Measurements from ENCODE around the gene SUPT20H.

SUPT20H gene

DNA sequence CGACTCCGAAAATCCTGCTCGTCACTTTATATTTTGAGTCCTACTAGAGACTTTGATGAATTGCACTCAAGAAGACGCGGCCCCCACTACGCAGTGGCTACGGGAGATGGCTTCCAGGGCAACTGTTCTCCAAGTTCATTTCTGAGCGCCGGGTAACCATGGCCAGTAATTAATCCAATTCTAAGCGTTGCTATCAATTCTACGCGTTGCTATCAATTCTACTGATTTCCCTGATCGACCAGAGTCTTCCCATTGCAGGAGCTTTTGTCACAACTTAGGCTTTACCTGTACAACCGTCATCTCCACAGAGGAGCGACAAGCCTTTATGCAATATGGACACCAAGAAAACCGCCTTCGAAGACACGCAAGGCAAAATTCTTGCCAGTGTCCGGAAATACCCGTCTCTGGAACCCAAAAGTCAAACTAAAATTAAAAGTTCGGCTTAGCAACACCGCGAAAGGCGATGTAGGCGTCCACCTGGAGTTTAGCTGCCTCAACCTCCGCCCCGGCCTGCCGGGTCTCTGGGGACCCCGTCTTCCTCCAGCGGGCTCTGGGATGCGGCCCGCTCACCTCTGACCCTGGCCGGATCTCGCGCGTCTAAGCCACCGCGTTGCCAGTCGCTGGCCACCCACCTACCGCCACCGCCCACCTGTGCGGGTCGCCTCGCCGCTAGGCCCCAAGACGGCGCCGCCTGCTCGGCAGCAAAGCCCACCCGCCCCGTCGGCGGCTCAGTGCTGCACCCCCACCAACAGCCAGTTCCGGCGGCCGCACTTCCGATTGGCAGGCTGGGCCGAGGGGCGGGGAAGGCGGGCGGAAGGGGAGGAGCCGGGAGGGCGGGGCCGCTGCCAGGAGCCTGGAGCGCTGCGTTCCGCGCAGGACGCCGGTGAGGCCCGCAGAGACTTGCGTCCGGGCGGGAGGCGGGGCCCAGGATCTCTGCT lies at the start of gene SUPT20H:
SUPT20H (minus strand) TSS at position 779 of the 938 bp plus-strand sequence. CDS start 8,198 bp downstream, outside the sequence.
- peak; percentile 75 for DNase-seq

DNA sequence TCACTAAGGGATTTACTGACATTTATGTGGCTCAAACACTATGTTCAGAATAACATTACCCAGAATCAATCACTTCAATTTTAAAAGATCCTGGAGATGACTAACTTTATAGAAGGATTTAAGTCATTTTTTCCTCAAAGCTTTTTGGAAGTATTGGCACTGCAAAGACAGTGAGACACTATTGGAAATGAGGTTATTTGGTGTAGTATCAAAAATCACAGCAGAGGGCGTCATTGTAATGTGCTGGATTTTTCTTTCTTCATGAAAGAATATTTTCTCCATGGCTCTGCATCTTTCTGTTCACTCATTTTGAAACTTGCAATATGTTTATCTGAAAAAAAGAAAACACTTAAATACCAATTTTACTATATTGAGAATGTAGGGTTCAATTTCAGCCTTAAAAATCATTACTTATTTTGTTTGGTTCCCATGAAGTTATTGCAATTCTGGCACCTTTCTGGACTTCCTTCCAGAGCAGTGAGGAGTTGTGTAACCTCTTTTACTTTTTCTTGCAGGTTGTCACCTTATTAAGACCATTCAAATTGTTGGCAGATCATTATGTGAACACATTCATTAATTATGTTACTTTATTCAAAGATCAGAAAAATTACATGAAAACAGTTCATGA lies 49.7 kb upstream of the SUPT20H start:
- DNase-seq = no peak

DNA sequence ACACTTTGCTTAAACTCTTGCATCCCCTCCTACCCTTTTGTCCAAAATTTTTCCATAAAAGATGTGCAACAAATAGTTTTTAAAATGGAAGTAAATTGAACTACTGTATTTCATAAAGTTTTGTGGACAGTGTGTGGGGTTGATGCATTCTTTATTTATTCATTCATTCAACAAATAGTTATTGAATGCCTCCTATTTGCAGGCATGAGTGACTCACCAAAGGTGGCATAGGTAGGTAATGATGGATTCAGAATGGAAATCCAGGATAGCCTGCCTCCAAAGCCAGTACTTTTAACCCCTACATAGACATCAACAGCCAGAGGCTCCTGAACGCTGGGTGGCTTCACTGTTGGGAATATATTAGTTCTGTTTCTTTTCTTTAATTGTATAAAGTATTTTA lies 48.4 kb upstream of the SUPT20H start:
- no peak for DNase-seq

DNA sequence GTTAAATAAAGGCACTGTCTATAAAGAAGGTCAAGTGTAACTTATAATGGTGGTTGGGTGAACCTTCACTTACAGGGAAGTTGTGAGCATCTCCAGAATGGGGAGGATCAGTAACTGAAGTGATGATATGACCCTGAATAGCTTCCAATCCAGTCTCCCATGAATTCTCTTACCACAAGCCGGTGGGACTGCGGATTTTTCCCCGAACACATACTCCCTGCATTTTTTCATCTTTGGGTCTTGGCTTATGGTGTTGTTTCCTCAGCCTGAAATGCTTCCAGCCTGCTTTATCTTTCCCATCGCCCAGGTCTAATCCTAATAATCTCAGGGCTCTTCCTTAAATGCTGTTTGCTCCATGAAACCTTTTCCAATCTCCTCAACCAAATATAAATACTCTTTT lies 48.0 kb upstream of the SUPT20H start:
- DNase-seq = no peak

DNA sequence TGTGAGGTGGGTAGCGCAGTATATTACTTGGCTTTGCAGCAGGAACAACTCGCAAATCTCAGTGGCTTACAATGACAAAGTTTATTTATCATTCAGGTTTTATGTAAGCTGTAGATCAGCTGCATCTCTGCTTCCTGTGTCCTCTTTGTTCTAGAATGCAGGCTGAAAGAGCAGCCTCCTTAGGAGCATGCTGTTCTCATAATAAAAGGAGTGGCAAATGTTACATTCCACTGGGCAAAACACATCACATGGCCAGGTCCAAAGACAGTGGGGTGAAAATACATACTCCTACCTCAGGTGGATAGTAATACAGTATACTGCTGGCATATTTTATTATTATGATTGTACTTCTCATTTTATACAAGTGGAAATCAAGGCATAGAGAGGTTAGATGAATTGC lies 47.2 kb upstream of the SUPT20H start:
- no peak for DNase-seq

DNA sequence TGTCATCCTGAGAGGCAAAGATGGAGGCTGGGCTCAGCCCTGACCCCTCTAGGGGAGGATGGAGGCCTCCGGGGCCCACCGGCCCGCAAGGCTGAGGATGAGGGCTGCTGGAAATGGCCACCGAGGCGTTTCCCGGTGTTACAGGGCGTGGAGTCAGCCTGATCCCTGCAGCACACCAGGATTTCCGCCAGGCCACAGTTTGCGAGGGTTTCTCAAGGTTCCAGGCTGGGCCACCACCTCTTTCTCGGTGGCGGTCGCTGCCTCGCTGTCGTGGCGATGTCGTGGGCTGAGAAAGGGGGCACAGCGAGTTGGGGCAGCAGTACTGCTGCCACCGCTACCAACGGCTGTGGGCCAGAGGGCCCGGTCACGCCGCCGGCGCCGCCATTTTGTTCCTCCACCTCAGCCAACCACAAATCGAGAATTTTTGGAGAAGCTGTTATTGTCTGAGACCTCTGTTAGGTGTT lies 45.8 kb upstream of the SUPT20H start, which contains the start of gene CSNK1A1L:
CSNK1A1L (minus strand) TSS at position 414 of the 464 bp plus-strand sequence; CDS start at position 6, 408 bp downstream.
- DNase-seq = no peak

DNA sequence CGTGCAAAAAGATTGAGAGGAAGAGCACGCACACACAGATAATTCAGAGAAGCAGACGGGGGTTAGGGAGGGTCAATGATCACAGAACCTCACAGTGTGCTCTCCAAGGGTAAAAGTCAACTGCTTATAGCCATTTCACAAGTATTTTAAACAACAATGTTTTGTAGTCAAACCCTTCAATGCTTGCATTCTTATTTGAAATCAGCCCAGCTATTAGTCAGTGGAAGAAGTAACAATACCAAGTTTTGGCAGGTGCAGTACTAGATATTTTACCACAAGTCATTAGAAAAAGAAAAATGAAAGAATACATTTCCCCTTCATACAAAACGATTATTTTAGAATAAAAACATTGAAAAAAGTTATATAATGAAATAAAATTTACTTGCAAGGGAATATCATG lies 43.4 kb upstream of the SUPT20H start:
- DNase-seq = no peak

DNA sequence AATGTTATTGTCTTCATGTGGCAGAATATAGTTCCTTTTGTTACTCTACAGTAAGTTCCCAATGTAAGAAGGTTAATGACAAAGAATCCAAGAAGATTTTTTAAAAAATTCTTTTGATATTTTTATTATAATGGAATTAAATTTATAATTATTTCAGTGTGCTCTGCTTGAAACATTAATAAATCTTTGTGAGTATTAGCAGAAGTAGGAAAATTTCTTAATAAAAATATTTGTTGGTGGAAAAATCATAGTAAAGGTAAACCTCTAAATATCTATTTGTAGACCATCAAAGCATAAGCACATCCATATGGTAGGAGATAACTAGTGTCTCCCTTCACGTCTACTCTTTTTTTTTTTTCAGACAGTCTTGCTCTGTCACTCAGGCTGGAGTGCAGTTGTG lies 41.7 kb upstream of the SUPT20H start:
- no peak for DNase-seq

DNA sequence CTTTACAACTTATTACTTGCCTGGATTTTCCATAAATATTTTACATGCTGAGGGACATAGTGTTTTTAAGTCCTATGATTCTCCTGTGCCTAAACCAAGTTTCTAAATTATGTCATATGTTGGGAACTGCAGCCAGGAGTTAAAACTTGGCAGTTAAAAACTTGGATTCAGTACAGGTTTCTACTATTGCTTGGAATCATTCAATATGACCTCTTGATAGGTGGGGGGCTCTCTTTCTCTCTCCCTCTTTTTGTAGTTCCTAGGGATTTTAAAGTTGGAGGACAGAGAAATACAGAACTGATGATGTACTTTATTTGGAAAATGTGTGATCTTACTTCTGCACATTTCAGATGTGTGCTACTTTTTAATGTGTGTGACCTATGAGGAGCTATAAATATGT lies 41.2 kb upstream of the SUPT20H start:
- no peak for DNase-seq

DNA sequence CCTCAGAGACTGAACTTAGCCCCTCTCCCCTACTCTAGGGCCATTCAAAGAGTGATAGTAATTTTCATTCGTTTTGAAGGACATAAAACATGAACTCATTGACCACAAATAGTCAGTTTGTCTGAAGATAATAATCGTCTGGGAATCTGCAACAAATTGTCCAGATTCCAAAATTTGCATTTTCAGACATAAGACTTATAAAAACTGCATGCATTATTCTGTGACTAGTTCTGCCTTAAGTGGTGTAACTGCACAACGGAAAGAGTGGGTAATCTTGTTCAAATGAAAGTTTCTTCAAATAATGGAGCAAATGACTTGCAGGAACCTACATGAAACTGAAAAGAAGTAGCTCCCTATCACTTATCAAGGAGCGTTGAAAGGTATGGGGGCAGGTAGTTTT lies 37.6 kb upstream of the SUPT20H start:
- no peak for DNase-seq

DNA sequence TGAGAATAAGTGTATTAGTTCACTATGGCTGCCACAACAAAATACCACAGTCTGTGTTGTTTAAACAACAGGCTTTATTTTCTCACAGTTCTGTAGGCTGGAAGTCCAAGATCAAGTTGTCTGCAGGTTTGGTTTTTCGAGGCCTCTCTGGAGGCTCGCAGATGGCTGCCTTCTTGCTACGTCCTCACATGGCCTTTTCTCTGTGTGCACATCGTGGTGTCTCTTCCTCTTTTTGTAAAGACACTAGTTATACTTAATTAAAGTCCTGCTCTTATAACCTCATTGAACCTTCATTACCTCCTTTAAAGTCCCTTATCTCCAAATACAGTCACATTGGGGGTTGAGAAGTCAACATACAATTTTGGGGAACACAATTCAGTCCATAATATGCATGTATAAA lies 35.4 kb upstream of the SUPT20H start:
- no peak for DNase-seq

DNA sequence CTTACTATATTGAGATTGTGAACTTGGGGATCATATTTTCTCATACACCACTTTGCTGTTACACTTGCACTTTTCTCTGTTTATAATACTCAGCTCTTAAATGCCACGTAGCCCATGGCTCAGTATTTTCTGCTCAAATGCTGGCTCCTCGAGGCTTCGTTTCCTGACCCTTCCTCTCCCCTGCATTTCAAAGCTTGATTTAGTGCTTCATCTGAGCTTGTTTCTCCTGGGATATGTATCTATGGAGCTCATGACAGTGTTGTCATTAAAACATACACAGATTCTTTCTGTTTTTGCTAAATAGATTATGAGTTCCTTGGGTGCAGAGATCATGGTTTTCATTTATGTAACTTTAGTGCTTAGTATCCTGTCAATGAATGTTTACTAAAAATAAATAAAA lies 34.6 kb upstream of the SUPT20H start:
- DNase-seq = no peak

DNA sequence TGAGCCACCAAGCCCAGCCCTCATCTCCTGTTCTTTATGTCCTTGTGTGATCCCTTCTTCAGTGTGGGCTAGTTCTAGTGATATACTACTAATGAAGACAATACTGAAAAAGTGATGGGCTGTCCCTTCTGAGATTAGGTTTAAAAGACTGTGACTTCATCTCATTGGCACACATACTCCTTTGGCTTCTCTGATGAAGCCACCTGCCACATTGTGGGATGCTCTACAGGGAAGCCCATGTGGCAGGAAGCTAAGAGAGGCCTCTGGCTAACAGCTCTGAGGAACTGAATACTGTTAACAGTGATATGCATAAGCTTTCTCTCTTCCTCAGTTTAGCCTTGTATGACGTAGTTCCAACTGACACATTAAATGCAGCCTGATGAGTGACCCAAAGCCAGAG lies 32.3 kb upstream of the SUPT20H start:
- no peak for DNase-seq

DNA sequence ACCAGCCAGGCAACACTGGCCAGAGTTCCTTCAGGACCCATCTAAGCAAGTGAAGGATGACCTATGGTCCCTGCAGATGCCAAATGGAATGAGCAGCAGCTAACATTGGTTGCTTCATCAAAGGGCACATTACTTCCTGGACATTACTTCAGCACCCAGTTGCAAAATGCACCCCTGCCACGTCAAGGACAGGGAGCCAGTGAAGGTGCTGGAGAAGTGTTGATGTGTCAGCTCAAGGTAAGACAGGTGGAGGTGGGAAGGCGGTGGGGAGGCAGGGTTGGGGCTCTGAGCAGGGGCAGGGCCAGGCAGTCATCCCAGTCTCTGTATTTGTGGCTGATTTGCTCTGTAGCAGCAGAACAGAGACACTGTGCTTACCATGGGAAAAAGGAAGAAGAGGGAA lies 31.4 kb upstream of the SUPT20H start:
- DNase-seq = no peak

DNA sequence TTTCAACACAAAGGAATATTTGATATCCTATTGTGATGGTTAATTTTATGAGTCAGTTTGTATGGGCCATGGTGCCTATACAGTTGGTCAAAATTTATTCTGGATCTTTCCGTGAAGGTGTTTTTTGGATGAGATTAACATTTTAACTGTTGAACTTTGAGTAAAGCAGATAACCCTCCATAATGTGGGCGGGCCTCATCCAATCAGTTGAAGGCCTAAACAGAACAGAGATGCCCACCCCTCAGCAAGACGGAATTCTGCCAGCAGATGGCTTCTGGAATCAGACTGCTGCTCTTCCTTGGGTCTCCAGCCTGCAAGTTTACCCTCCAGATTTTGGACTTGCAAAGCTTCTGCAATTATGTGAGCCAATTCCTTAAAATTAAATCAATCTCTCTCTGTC lies 30.0 kb upstream of the SUPT20H start:
- no peak for DNase-seq

DNA sequence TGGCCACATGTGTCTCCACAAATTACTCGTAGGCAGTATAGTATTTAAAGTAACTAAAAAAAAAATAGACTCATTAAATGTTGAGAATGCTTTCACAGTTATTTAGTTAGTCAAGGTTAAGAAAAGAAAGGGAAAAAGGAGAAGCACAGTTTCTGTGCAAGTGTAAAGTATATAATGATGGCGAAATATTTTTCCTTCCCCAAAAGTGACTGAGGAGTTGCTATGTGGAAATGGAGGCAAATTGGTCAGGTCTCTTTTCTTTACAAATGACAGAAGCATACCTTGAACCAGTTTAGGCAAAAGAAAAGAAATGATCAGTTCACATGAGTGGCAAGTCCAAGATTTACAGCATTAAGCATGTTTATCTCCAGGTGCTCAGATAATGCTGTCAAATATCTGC lies 28.0 kb upstream of the SUPT20H start:
- DNase-seq = no peak

DNA sequence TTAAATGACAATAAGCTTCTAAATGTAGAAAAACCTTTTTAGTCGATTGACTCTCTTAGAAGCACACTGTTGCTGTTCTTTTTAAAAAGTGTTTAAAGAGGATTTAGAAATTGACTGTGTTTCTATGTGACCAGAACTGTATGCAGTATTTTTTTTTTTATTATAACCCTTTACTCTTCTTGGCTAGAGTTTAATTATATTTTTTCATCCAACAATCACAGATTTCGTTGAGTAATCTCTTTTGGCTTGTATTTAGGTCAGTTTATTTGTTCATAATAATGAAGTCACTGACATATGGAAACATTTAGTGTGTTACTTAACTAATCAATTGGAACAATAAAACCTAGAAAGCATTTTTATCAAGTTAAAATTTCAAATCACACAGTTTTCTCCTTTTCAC lies 26.1 kb upstream of the SUPT20H start:
- DNase-seq = no peak

DNA sequence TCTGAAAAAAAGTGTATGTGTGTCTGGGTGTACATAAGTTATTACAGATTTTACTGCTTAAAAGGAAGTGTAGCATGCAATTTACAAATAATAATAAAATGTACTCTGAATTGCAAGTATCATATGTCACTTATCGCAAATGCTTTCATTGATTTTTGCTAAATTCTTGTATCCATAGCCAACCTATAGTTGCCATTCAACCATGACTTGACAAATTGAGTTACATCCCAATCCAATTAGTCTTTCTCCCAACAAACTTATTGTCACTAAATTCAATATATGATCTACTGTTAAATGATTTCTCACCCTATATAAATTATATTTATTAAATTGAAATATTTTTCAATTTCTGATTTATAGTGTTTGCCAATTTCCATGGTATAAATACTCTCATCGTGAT lies 17.3 kb upstream of the SUPT20H start:
- DNase-seq = no peak

DNA sequence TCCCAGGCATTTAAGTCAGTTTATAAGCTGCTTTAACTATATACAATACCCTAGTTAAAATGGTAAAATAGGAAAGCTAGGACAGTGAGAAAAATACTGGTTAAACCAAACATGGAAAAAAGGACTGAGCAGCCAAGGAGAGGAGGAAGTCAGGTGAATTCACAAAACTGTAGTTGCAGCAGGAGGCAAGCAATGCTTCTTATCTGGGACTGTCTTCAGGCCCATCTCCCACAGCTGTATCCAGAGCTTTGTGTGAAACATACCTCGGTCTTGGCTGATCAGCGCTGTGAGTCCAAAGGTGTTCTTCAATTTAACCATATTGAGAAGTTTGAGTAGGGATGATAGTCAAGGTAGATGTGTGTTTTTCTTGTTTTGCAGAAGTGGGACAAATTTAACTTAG lies 15.7 kb upstream of the SUPT20H start:
- DNase-seq = no peak

DNA sequence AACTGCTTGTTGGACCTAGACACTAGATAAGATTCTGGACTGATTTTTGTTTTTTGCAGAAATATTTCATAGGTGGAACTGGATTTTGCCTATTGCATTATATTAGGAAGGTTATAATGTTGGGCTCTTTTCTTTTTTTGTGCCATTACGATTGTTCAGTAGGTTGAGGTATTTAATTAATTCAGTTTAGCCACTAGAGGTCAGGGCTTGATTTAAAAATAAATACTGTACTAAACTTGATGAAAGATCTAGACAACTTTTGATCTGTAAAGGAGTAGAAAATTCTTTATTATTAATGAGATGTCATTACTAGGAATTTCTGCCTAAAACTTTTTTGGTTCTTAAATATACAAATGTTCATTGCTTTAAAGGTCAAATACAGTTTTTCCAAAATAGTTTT lies 15.2 kb upstream of the SUPT20H start:
- no peak for DNase-seq

DNA sequence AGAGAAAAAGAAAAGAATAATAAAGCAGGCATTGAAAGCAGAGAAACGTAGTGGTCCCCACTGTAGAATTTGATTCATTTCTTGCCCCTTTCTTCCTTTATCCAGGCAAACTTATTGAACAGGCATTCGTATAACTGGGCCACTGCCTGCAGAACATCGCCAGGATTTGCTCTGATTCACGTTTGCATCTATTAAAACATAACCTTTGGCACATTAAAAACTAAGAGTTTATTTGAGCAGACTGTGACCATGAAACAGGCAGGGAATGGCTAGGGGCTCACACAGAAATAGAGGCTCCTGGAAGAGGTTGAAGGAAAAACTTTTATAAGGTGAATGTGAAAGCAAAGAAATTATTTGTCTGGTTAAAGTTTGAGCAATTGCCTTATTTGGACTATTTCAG lies 12.5 kb upstream of the SUPT20H start:
- no peak for DNase-seq

DNA sequence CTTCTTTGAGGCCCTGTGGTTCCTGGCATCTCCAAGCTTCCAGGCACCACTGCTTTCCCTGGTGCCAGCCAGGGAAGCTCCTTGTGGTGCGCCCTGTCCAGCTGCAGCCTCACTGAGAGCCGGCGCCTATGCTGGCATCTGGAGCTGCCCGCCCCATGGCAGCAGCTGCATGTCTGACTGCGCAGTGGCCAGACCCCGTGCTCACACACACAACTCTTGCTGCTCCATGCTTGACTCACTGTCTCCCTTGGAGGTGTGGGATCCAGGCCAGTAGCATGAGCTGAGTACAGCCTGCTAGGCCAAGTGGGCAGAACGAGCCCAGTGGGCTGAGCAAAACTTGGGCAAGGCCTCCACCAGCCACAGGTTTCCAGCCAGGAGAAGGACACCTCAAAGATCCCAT lies 11.5 kb upstream of the SUPT20H start:
- DNase-seq = no peak

DNA sequence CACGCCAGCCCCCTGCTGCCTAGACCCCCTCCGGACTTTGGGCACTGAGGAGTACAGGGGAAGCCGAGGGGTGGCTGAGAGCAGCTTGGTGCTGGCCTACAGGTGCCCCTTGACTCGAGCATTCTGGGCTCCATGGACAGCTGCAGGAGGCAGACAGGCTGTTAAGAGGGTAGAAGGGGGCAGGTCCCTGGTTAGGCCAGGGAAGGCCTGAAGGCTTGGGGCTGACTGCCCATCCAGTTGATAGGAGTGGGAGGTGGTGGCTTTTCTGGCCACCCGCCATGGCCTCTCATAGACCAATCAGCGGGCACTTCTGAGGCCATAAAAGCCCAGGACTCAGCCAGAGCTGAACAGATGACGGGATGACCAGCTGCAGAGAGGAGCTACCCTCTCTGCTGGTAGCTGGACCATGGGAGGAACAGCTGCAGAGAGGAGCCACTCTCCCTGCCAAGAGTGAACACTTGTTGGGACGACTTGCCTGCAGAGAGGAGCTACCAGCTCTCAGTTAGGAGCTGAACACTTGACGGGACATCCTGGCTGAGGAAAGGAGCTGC lies 10.7 kb upstream of the SUPT20H start:
- no peak for DNase-seq

DNA sequence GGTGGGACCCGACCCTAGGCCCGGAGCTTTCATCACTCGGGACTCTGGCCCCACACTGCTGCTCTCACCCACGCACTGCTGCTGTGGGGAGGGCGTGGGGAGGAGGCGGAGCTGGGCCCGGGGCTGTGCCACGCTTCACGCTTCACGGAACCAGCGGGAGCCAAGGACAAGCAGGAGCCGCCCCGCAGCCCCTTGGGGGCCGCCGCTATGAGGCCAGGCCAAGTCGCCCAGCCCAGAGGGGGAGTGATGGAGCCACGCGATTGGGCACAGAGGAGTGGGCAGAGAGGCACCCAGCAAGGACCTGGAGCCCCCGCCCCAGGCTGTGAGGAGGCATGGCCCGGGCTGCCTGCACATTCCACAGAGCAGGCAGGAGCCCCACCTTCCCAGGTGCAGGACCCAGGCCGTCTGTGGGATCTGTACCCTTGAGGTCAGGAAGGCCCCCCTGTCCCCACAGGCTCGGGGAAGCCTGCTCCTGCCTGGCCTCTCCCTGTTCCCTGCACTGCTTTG lies 10.2 kb upstream of the SUPT20H start:
- no peak for DNase-seq

Data from DMS79 (cell line).